SK-N-SH (cell line): Measurements from ENCODE around the gene MAP4K3.

Experiments
- CTCF ChIP-seq: fragments of 200-600 bp; sonication (generic); IDR thresholded peaks from 2 replicates; pipeline ENCODE4 v1.6.1; 2017; ENCODE audit warnings: antibody characterized with exemption, mild to moderate bottlenecking, moderate library complexity
- JUND ChIP-seq: IDR thresholded peaks from 2 replicates; pipeline ENCODE4 v1.4.0; 2012
- PBX3 ChIP-seq: IDR thresholded peaks from 2 replicates; pipeline ENCODE4; 2012
- POLR2AphosphoS5 ChIP-seq: IDR thresholded peaks from 2 replicates; pipeline ENCODE4 v1.6.1; 2012; ENCODE audit warnings: low read depth, low read length
- RAD21 ChIP-seq: IDR thresholded peaks from 2 replicates; pipeline ENCODE4 v1.6.1; 2012; ENCODE audit warnings: mild to moderate bottlenecking, low read length
- RCOR1 ChIP-seq: fragments of 150-350 bp; IDR thresholded peaks from 2 replicates; pipeline ENCODE4 v1.6.1; 2017; ENCODE audit warnings: antibody characterized with exemption, low read length
- RFX5 ChIP-seq: IDR thresholded peaks from 2 replicates; pipeline ENCODE4 v1.6.1; 2012; ENCODE audit warnings: mild to moderate bottlenecking, improper control_type of control experiment, low read length
- YY1 ChIP-seq: IDR thresholded peaks from 2 replicates; pipeline ENCODE4 v1.4.0; 2012; ENCODE audit warnings: low read depth, mild to moderate bottlenecking

GRCh38 chr2:39334529-39334928, 102.6 kb downstream of the MAP4K3 start:
- no peak for TF ChIP-seq POLR2AphosphoS5
- TF ChIP-seq JUND, result no peak
- TF ChIP-seq CTCF, result no peak
- TF ChIP-seq YY1, result no peak
- no peak for TF ChIP-seq RFX5
- TF ChIP-seq RAD21, result no peak
- no peak for TF ChIP-seq PBX3
- no peak for TF ChIP-seq RCOR1
